ENCODE measurements around the gene DAB2IP. TPM values are rescaled to one million over a fixed set of nuclear protein-coding genes. Genes with fewer than 3 reads are reported as not detected.
"Not testable (repeated sequence)": the region's sequence is repeated elsewhere in the genome, so short reads cannot be mapped to it uniquely, and the experiment has no call there.

DAB2IP gene
- total RNA-seq, 1 donor from 2014 or later: 13.7 TPM

DNA sequence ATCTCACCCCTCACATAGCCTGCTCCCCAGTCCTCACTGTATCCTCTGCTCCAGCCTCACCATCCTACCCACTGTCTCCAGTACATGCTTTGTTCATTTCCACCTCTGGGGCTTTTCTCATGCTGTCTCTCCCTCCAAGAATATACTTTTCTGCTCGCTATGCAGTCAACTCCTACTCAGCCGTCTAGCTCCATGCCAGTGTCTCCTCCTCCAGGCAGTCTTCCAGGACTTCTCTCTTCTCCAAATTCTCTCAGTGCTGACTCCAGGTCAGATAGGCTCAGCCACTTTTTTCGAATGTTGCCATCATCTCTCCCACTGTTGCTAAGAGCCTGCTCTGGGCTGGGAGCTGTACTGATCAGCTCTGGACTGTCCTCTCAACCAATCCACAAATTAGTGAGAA is 8.0 kb upstream of the DAB2IP start:
- no peak for DNase-seq (ENCODE audit: low read depth, low spot score)

DNA sequence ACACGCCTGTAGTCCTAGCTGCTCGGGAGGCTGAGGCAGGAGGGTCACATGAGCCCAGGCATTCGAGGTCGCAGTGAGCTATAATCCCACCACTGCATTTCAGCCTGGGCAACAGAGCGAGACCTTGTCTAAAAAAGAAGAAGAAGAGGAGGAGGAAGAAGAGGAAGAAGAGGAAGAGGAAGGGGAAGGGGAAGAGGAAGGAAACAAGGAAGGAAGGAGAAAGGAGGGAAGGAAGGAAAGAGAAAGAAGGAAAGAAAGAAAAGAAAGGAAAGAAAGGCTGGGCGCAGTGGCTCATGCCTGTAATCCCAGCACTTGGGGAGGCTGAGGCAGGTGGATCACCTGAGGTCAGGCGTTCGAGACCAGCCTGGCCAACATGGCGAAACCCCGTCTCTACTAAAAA is 7.4 kb upstream of the DAB2IP start:
- DNase-seq (ENCODE audit: low read depth, low spot score): not testable (repeated sequence)

DNA sequence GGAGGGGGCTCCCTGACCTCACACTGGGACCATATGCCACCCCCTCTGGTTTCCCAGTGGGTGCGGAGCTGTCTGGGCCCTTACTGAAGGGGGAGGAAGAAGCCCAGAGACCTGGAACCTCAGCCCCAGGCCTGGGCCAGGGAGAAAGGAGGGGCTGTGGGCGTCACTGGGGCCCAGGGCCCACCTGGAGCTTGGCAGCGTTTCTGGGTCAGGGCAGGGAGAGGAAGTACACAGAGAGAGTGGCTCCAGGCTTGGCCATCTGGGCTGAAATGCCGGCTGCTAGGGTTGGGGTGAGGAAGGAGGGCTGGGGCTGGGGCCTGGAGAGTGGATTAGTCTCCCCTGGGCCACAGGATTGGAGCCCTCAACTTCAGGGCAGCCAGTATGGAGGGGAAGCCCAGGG is 6.4 kb upstream of the DAB2IP start:
- DNase-seq (ENCODE audit: low read depth, low spot score): no peak

DNA sequence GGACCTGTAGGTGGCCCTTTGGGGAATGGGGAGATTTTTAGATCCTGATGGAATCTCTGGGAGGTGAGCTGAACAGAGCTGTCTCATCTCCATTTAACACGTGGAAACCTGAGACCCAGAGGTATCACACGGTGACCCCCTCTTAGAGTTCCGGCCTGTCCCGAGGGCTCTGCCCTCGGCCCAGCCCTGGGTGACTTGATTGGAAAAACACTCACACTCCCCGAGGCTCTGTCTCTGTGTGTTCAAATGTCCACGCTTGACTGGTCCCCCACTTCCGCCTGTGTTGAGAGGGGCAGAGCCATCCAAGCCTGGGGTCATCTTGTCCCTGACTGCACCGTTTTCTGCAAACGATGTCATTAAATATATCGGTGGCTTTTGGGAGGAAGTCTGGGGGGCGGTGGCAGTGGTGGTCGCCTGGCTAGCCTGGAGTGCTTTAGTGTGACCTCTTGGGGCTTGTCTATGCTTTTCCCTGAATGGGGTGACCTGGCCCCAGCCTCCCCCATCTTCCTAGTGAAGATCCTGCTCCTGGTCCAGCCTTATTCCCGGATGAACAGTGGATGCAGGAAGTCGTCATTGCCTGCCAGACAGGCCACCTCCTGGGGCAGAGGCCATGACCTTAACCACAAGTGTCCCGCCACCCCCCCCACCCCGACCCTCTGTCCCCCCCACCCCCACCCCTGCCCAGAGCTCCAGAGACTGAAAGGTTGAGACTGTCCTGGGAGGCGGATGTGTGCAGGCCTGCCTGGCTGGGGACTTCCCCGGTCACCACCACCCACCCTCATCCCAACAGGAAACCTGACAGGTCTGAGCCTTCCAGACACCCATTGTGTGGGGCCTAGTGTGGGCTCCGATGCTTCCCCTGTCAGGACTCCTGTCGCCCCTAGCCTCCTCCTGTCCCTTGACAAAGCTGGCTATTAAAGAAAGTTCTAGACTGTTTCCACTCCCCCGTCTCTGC is 5.3 kb upstream of the DAB2IP start:
- DNase-seq (ENCODE audit: low read depth, low spot score): no peak

DNA sequence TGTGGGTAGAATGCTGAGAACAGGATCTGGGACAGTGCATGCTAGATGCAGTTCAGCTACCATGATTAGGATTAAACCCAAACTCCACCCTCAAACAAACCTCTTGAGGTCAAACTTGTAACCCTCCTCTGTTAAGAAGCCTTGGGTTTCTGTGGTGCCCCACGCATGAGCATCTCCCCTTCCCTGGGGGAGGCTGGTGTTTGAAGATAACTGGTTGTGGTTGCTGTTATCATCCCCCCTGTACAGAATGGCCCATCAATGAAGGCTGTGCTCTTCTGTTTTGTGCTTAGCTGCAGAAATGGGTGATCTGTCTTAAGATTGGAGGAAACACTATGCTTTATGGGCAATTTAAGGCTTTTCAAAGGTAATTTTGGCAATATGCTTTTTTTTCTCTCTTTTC is 4.4 kb upstream of the DAB2IP start:
- no peak for DNase-seq (ENCODE audit: low read depth, low spot score)

DNA sequence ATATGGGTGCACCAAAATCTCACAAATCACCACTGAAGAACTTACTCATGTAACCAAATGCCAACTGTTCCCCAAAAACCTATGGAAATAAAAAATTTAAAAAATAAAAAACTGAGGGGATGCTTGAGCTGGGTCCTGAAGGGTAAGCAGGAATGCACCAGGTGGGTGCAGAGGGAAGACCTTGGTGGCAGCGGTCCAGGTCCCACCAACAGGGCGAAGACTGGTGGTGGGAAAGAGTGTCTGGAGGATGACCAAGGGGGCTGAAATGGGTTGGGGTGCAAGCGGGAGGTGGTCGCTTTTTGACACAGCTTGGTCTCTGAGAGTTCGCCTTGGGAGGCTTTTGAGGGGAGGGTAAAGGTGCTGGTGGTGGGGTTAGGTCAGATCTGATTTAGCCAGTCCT is 3.3 kb upstream of the DAB2IP start:
- DNase-seq (ENCODE audit: low read depth, low spot score): no peak

DNA sequence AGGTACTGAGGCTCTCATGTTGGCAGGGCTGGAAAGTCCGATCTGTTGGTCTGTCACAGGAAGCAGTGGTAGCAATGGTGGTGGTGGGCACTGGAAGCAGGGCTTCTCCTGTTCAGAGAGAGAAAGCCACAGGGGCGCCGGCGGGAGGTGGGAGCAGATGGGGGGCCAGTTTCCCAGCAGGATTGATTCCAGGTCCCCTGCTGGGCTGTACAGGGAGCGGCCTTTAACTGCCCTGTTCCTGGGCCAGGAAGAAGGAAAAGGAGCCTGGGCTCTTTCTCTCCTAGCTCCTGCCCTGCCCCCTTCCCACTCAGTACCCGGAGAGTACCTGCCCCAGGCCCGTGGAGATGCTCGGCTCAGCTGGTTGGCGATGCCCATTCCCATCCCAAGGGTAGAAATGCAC is 2.6 kb upstream of the DAB2IP start:
- DNase-seq (ENCODE audit: low read depth, low spot score): no peak

DNA sequence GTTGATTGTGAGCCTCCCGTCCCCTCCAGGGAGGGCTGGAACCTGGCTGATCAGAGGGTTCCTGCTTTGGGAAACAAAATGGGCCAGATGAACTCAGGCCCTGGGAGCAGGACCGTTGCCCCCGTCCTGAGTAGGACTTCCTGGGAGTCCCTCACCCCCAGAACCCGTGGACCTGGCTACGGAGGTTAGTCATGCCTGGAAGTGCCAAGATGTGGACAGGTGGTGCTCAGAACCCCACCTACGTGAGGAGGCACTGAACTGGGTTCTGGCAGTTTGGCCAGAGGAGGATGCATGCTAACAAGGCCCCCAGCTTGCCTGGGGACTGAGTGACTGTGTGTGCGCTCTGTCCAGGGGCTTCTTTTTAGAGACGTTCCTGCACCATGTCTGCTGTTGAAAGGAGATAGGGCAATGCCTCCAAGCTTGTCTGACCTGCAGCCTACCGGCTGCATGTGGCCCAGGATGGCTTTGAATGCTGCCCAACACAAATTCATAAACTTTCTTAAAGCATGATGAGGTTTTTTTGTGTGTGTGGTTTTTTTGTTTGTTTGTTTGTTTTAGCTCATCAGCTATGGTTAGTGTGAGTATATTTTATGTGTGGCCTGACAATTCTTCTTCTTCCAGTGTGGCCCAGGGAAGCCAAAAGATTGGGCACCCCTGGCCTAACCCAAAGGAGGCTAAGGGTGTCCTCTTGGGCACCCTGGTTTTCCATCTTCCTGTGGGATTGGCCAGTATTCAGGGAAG is 1.8 kb upstream of the DAB2IP start:
- DNase-seq (ENCODE audit: low read depth, low spot score): no peak

DNA sequence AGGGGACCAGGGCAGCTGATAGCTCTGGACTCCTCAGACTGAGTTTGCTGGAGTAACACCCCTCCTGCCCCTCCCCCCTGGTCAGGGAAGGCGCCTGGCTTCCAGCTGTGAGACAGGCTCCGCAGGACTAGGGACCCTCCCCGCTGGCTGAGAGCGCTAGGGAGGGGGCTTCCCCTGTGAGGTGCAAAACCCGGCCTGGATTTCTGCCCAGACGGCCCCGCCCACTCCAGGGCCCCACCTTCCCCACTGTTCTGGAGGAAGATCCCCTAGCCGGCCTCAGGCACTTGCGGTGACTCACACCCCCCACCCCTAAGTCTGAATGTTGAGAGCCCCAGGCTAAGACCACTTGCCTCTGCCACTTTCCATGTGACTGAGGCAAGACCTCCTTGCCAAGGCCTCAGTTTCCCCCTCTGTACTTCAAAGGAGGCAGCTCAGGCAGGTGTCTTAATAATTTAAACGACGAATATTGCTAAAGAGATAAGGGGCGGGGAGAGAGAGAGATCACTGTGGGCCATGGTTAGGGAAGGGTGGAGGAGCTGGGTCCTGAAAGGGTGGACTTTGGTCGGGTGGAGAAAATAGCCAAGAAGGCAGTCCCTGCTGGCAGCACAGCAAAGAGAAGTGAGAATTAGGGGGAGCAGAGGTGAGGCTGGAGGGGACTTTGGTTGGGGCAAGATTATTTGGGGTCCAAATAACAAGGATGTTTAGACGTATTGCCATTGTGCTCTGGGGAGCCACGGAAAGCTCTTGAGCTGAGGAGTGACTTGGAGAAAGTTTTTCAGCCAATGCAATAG is 1.0 kb upstream of the DAB2IP start:
- no peak for DNase-seq (ENCODE audit: low read depth, low spot score)

DNA sequence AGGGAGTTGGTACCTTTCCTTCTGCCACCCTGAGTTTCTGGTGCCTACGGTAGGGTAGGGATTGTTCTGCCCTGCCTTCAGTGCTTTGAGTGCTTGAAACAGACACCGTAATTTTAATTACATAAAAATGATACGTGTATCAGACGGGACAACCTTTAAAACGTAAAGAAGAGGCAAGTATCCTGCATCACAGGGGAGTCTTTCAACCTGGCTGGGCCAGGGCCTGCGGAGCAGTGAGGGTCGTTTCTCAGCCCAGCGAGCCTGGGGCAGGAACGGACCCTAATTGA is 483 bp upstream of the DAB2IP start:
- no peak for DNase-seq (ENCODE audit: low read depth, low spot score)

DNA sequence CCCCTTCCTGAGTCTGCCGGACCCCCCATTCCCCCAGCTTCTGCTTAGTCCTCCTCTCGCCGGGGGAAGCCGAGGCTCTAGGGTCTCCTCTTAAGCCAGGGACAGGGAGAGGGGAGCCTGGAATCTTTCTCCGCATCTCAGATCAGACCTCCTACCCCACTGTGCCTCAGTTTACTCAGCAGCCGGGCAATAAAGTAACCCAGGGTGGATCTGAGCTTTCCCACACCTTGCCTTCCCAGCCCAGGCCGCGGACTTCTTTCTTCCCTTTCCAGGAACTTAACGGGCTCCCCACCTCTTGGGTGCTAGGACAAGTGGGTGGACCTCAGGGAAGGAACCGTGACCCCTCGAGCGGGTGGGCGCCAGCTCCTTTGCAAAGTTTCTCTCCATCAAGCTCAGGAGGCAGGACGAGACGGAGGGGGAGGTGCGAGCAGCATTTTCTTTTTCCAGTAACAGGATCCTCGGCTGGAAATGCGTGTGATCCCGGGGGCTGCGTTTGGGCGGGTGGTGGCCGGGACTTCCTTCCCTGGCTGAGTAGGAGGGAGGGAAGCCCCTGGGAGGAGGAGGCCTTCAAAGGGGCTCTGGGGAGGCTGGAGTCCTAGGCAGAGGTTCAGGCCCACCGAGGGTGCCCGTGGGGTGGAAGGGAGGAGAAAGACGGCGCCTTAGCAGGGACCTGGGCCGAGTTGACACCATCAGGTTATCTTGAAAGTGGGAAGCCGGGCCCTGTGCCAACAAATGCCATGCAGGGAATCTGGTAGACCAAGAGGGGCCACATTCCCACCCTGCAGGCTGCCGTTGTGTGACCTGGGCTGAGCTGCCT is 795 bp downstream of the DAB2IP start:
- DNase-seq (ENCODE audit: low read depth, low spot score): no peak

DNA sequence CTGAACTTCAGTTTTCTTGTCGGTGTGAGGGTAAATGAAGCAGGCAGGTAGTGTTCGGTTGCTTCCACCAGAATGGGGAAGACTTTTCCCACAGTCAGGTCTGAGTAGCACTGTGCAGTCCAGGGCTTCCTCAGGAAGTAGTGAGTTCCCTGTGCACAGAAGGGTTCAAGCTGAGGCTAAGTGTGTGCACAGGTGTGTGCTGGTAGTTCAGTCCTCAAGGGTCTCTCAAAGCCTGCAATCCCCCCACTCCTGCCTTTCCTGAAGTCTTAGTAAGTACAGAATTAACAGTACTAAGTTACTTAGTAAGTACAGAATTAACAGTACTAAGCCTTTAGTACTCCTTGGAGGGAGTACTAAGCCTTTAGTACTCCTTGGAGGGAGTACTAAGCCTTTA is 1.4 kb downstream of the DAB2IP start:
- DNase-seq (ENCODE audit: low read depth, low spot score): no peak

DNA sequence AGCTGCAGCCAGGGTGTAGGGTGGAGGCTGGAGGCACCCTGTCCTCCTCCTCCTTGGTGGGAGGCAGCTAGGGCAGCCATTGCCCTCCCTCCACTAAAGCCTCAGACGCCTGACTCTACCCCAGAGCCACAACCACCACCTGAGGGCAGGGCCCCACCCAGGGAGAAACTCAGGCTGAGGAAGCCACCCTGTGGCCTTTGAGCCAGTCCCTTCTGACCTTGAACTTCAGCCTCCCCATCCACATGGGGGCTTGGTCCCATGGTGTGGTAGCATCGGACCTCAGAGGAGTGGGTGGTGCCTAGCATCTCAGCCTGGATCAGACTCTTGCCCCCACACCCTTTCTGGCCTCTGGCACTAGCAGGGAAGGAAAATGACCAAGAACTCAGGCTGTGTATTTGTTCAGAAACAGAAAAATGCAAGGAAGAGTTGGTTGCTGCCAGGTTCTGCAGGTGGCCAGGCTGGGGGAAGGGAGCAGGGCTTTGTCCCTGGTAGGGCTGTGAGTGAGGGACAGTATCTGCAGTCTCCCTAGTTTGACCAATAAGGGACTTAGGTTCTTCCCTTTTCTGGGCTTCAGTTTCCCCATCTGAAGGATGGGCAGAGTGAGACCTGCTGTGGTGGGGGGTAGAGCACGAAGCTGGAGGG is 3.2 kb downstream of the DAB2IP start:
- DNase-seq (ENCODE audit: low read depth, low spot score): no peak

DNA sequence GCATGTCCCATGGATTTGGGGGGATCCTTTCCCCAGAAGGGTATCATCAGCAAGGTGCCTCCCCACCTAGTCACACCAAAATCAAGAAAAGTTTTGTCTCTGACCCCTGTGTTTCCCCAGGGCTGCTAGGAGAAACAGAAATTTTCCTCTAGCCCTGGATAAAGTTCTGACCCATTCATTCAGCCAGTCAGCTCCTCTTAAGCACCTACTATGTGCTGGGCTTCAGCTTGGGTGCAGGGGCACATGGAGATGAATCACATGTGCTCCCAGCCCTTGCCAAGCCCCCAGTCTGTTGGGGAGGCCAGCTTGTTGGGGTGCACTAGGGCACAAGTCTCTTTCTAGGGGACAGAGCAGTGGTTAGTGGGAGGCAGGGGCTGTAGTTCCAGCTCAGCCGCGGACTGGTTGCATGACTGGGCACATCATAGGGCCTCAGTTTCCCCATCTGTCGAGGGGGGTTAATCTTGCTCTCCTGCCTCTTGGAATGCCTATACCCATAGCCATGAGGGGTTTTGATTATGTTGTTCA is 3.9 kb downstream of the DAB2IP start:
- DNase-seq (ENCODE audit: low read depth, low spot score): no peak

DNA sequence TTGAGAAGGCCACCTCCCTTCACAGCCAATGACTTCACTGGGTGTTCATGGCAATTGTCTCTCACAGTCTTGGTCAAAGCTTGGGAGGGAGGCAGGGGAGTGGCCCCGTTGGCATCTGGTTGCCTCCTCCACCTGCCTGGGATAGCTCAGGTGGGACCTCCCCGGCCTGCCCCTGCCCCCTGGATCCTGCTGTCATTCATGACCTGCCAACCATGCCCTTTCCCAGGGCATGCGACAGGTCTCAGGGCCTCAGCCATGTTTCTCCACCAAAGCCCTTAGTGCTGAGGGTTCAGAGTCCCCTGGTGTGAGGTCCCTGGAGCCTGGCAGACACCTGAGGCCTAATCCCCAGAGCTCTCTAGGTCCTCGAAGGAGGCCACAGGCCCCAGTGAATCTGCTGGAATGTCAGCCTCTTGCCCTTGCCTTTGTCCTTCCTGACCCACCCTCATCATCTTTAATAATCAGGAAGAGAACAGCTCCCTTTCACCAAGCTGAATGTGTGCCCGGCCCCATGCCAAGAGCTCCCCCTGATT is 5.6 kb downstream of the DAB2IP start:
- no peak for DNase-seq (ENCODE audit: low read depth, low spot score)

DNA sequence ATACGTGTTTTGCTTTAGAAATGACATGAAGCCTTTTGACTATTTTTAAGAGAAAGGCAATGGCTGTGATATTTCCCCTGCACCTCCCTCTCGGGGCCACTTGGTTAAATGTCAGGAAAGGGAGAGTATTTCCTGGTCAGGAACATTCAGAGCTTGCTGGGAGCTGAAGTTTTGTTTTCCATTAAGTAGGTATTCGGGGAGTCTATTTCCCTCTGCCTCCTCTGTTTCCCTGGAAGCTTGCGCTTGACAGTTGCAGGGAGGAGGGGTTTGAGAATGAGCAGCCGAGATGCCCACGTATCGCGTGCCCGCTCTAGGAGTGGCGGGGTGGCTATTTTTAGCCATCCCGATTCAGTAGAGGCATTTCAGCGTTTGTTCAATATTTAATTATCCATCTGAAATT is 6.7 kb downstream of the DAB2IP start:
- no peak for DNase-seq (ENCODE audit: low read depth, low spot score)

DNA sequence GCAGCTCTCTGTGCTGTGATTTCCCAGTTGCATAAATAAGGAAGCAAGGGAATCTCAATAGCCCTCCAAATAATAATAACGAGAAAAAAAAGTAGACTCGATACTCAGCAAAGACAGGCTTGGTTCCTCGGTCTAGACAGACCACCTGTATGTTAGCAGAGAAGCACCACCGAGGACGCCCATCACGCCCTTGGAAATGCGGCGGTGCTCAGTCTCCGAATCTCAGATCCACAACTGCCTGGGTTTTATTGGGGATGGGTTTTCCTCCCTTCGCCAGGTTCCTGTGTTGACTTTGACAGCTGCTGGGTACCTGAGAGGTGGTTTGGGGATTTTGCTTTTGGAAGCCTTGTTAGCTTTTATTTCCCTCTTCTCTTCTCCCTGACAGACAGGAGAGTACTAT is 7.2 kb downstream of the DAB2IP start:
- DNase-seq (ENCODE audit: low read depth, low spot score): no peak

DNA sequence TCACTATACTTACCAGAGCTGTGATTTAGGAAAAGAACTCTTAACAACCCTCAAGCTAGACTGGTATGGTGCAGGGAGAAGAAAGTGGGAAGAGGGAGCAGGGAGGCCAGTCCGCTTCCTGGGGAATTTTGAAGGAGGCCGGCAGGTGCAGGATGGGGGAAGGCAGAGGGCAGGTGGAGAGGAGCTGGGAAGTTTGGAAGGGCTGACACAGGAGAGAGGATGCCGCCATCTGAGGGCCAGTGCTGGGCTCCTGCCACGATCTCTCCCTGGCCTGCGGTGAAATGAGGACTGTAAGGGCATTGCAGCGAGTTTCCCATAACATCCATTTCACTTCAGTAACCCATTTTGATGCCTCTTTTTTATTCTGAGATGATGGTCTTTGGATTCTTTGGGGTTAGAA is 8.9 kb downstream of the DAB2IP start:
- DNase-seq (ENCODE audit: low read depth, low spot score): no peak

DNA sequence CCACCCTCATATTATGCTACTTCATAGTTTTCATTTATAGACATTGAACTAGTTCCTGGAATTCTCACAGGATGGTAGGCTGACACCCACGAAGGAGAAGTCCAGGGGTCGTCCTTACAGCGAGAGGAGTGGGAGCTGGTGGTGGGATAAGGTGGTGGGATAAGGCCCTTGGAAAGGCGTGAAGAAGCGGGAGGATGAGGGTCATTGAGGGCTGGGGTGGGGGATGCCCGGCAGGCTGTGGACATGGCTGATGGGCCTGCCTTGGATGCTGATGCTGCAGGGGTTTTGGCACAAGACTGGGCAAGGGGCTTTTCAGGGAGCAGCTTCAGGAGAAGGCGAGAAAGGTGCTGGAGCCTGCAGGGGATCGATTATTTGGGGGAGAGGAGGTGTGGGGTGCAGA is 9.4 kb downstream of the DAB2IP start:
- DNase-seq (ENCODE audit: low read depth, low spot score): no peak

DNA sequence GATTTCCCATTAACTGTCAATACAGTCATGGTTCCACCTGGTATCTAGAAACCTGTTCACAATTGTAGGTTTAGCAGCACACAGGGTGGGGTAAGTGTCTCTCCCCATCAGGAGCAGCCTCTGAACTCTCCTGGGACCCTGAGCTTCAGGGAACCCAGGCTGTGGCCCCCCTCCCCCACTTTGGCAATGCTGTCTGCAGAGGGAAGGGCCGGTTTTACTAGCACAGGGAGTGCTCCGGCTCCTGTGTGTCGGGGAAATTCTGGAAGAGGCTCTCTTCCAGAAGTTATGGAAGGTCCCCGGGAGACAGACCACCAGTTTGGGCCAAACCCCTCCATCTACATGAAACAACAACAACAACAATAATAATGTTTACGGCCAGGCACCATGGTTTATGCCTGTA is 9.9 kb downstream of the DAB2IP start:
- DNase-seq (ENCODE audit: low read depth, low spot score): no peak
